HG03159 (cell line): ENCODE results near the gene KCNG2.

ENCODE experiments used
- ATAC-seq: cut with Tn5 transposase; IDR thresholded peaks from one replicate; pipeline ENCODE4 v1.9.1; 2021; ENCODE audit warnings: mild to moderate bottlenecking, moderate library complexity; ENCODE audit not compliant: unreplicated experiment

Gene KCNG2

DNA sequence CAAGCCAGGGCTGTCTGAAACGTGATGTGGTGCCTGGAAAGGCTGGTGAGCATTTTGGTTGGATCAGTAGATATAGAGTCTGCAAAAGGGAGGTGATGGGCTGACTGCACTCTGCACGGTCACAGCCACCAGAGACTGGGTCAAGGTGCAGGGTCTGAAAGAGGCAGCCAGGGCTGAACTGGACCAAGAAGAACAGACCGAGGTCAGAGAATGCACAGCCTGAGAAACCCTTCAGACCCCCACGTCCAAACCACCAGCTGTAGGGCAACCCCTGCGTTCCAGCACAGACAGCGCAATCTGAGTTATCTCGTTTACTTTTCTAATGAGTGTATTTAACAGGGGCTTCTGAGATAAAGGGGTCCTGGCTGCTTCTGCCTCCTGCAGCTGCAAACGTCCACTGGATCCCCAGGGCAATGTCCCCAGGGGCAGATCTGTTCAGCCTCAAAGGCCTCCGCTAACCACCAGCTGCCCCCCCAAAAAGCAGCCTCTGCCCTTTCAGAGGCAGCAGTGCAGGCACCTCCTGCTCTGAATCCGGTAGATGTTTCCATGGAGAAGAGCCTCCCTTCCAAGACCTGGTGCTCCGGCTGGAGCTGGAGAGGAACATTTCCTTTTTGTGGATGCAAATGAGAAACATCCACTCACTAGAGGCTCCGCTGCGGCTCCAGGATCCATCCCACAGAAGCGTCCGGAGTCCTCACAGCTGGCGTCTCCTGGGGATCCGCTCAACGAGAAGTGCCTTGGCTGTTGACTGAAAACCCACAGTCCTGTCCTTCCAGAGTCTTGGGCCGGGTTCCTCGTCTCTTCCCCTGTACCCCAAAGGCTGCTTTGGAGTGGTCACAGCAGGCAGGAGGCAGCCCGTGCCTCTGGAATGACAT is 970 bp upstream of the KCNG2 start:
- ATAC-seq, result no peak

DNA sequence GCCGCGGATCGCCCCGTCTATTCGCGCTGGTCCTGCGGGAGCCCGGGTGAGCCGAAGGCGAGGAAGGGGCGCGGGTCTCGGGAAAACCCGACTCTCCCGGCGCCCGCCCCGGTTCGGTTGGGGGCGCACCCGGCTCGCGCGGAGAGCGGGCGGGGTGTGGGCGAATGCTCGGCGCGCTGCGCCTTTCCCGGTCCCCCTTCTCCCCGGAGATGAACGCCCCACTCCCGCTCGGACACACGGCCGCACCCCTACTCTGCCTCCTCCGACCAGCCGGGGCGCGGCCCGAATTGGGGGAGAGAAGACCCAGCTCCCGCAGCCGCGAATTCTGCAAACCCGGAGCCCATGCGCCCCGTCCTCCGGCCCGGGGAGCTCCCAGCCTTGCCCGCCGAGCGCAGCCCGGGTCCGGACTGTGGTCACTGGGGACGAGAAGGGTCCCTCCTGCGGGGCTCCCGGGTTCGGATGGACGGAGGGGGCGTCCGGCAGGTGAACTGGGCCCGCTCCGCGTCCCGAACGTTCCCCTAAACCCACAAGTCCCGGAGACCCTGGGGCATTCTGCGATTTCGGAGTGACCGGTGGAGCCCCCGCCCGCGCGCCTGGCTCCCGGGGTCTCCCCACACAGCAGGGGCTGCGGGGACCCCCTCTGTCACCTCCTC is 734 bp downstream of the KCNG2 start:
- no peak for ATAC-seq

DNA sequence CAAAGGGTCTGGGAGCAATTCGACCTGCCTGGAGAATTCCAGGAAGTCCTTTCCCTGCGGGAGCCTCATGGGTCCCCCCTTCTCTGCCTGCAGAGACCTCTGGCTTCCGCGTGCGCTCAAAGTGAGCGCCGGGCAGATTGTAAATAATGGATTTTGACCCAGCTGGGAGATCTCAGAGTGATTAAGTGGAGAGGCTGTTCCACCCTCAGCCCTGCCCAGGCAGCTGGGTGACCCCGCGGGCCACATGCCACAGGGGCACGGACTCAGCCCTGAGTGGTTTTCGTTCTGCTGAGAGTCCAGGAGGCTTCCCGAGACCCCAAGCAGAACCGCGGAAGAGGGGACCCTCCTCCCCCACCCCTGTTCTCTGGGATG is 1.2 kb downstream of the KCNG2 start:
- no peak for ATAC-seq

DNA sequence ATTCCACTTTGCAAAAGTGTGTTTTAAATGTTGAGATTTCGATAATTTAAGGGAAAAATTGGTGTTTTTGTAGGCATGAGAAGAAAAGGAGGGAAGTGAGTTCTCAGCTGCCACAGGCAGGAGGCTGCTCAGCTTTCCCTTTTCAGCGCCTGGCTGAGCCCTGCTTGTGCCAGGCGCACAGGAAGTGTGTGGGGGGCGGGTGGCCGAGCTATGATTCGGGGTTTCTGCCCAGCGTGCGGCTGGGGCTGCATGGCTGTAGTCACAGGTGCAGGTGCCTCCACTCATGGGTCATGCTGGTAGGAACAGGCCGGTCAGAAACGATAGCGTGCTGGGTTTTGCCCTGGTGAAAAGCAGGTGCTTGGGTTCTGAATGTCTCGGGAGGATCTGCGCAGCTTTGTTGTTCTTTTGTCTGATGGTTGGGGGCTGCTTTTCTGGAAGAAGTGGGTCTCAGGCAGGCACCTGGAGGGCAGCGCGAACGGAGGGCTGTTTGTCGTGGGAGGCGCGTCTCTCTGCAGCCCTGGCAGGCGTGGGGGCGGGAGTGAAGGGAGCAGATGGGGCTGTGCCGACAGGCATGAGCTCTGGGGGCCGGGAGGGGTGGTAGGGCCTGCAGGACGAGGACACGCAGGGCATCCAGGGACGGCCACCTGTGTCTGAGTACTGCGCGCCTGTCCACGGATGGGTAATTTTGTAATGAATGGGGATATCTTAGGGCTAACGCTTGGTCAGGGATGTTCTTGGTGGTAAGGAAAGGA is 2.1 kb downstream of the KCNG2 start:
- ATAC-seq, result no peak

DNA sequence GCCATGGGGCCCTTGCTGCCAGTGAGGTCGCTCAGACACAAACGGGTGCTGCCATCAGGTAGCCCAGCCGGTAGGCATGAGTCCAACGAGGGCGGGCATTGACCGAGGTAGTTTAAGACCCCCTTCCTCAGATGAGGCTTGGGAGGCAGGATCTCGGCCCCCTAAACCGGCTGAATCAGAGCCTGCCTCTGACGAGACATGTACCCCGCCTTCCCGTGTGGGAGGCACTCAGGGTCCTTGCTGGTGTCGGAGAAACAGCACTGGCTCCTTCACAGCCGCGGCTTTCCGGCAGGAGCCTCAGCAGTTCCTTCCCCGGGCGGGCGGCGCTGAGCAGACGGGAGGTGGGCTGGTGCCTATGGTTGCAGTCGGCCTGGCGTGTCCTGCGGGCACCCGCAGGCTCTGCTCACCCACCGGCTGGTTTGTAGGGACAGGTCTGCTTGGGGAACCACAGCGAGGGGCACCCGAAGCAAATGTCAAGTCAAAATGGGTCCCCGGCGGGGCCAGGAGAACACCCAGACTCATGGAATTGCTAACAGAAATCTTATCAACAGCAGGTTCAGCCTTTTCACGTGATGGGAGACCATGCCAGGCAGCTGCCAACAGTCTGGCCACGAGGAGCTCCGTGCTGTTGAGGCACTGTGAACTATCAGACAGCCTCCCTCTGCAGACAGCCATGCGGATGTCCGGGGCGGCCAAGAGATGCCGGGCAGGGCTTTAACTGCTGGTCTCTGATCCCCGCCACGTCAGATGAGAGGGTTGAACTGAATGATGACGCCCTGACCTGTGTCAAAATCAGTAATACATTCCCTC is 2.8 kb downstream of the KCNG2 start:
- no peak for ATAC-seq

DNA sequence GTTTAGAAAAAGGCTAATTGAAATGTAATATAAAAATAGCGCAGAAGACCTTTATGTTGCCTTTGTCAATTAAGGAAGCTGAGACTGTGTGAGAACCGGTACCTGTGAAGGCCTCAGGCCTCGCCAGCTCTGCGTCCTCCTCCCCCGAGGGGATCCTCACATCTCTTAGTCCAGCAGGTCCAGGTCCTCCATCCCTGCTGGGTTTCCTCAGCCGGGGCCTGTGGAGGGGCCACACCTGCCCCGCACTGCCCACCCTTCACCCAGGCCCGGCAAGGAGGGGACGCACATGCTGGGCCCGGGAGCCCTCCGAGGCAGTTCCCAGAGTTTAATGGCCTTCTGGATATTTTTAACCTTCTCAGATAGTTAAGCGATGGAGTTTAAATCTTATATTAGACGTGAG is 3.5 kb downstream of the KCNG2 start:
- ATAC-seq, result no peak

DNA sequence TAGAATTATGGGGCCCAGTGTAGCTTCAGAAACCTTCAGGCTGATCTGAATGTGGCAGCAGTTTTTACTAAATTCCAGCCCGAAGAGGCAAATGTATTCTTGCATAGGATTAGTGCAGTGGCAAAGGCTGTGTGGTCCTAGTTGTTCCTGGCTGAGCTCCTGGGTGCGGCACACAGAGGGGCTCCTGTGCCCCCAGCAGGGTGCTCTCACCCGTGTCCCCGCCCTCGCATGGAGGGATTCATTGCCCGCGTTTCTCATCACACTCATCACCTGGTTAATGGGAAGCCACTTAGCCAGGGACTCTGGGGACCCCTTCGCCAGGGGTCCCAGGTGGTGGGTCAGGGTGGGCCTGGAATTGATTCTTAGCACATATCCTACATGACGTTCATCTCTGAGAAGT is 3.9 kb downstream of the KCNG2 start:
- no peak for ATAC-seq

DNA sequence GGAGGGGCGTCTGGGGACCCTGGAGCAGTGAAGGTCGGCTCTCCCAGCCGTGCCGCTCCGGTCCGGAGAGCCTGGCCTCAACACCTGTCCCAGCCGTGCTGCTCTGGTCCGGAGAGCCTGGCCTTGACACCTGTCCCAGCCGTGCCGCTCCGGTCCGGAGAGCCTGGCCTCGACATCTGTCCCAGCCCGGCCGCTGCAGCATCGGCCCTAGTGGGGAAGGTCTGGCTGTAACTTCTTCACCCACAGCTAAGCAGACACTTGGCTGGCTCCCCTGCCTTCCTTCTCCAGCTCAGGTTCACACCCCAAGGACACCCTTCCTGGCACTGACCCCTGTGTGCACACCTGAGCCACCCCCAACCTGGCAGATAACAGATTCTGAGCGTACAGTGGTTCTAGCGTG is 4.6 kb downstream of the KCNG2 start:
- ATAC-seq, result no peak

DNA sequence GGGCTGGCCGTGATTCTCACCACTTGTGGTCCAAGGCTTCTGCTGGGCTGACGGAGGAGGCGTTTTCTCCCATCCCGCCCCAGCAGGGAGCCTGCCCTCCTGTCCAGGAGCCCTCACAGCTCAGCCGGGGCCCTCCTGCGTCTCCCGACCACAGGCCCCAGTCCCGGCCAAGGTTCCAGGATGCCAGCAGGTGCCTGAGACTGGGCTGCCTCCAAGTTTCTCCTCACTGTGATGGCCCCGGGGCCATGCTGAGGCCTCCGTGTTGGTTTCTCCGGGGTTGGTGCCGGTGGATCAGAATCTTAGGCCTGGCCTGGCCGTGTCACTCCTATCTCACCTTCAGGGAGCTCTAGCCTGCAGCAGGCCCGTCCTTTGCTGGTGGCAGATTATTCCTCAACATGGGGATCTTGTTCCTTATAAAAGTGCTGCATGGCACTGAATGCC is 5.9 kb downstream of the KCNG2 start:
- ATAC-seq, result no peak

DNA sequence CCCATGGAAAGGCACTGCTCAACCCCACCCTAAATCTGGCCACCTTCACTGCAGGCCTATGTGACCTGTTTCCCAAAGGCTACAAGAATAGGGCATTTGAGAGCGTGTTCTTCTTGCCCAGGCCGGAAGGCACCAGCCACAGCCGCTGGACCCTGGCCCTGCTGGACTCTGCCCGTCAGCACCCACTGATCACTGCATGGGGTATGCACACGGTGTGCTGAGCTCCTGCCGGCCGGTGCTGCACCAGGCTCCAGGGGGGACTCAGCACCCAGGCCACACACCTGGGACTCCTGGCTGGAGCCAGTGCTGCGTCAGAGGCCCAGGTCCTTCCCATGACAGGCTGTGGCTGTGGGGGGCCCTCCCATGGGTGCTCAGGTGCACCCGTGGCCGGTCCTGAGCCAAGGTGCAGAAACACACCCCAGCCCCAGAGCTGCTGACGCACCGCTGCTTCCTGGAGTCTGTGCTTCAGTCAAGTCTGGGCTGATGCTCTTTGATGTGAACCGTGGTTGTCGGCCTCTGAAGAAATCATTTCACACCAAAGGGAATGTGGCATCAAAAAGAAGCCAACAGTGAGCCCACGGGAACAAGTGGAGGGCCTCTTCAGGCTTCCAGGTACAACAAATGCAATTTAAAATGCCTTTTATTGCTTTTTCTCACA is 6.5 kb downstream of the KCNG2 start:
- ATAC-seq, result no peak

DNA sequence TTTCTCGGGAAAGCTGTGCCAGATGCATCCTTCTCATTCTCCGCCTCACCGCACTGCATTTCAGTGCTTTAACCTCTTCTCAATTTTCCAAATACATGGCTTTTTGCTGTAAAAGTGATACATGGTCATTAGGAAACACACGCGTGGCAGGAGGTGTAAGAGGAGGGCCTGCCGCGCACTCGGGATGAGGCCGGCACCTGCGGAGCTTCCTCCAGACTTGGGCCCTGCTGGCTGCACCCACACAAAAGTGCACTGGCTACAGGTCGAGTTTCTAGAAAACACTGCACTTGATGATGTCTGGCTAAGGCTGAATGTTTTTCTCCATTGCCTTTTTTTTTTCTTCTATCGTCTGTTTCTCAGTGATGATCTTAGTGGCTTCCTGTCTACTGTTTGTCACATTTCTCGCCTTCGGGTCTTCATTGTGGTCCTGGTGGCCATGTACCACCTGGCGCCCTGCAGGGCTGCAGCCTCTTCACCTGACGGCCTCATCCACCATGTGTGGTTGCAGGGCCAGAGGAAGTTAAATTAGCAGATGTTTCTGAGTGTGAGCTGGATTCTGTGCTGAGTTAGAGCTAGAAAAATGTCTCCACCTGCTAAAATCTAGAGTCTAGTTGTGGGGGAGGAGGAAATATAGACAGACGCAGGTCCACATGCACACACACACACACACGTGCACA is 7.6 kb downstream of the KCNG2 start:
- ATAC-seq, result no peak

DNA sequence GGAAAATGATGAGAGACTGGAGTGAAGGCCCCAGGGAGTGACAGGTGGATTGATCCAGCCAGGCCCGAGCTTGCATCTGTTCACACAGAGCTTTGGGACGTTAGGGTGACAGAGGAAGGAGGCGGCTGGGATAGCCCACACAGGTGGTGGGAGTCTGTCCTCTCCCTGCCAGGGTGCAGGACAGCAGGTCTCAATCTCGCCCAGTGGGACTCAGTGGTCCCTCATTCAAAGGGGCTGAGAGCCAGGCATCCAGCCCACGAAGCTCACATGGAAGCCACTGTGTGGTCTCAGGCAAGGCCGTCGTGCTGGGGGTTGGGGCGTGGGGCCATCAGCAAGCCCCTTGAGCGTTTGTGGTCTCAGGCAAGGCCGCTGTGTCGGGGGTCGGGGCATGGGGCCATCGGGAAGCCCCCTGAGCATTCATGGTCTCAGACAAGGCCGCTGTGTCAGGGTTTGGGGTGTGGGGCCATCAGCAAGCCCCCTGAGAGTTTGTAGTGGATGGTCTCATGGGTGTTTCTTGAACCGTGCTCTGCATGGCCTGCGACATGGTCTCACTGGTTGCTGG is 8.3 kb downstream of the KCNG2 start:
- no peak for ATAC-seq

DNA sequence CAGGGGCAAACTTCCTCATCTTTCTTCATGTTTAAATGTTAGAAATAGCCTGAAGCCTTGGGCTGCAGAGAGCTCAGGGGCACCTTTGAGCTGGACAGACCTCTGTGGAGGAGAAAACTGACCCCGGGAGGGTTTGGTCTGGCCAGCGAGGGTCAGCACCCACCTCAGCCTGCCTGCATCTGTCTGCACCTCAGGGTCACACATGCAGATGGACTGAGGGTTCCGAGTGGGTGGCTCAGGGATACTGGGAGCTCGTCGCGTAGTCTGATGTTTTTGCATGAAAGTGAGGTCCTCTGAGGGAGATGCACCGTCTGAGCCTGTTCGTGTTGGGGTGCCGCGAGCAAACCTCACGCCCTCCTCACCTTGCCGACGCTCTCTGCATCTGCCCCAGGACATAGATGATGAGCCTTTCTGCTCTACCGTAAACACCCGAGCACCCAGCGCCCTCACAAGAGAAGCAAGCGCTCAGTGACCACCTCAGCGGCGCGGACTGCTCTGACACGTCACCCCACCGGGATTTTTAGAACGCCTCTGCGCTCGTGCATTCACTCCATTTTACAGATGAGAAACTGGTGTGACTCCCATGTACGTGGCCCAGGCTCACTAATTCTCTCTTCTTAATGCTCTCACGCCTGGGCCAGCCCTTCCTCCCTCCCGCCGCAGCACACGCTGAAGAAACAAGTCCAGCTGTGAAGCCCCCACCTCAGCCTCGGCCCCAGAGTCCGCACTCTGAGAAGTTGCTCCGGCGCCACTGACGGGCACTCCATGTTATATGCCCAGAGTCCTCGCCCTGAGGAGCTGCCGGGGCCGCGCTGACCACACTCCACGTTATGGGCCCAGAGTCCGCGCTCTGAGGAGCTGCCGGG is 9.5 kb downstream of the KCNG2 start:
- ATAC-seq, result no peak

DNA sequence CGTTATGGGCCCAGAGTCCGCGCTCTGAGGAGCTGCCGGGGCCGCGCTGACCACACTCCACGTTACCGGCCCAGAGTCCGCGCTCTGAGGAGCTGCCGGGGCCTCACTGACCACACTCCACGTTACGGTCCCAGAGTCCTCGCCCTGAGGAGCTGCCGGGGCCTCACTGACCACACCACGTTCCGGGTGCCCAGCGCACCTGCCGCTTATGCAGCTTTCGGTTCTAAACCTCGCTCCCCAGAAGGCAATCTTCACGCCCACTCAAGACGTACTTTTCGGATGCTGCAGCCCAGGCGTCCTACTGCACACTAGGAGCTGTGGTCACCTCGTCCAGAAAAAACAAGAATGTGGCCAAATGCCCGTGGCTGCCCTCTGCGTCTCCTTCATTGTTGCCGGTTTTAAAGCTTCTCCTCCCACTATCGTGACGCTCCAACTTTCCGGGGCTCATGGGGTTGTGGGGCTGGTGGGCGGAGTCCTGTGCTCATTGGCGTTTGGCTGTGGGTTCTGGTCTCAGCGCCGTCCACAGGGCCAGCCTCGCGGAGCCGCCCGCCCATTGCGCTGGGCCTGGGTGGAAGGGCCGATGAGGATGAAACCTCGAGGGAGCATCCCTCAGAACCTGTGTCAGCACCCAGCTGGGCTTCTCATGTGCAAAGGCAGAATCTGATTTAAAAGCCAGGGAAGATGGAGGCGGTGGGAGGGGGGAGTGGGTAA is 11.9 kb downstream of the KCNG2 start:
- ATAC-seq, result no peak

DNA sequence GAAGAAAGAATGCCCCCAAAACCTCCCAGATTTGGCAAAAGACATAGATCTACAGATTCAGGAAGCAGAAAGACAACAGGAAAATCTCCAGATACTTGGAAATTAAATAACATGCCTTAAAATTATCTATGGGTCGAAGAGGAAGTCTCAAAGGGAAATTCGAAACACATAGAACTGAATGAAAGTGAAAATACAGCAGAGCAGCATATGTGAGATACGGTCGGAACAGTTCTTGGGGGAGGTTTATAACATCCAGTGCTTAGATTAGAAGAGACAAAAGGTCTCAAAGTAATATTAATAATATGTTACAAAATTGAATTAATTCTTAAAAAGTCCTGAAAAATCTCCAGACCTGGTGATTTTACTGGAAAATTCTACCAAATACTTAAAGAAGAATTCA is 14.3 kb downstream of the KCNG2 start:
- ATAC-seq, result no peak

DNA sequence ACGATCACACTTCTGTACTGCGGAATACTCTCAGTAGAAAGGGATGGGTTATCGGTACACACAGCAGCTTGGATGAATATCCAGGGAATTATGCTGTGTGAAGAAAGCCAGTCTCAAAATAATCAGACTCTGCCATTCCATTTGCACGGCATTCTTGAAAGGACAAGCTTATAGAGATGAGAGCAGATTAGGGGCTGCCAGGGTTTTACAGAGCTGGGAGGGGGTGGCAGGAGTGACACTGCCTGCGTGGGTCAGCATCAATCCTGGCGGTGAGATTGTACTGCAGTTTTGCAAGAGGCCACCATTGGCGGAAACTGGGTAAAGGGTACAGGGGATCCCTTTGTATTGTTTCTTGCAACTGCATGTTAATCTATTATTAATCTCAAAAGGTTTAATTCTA is 16.6 kb downstream of the KCNG2 start:
- ATAC-seq, result no peak

DNA sequence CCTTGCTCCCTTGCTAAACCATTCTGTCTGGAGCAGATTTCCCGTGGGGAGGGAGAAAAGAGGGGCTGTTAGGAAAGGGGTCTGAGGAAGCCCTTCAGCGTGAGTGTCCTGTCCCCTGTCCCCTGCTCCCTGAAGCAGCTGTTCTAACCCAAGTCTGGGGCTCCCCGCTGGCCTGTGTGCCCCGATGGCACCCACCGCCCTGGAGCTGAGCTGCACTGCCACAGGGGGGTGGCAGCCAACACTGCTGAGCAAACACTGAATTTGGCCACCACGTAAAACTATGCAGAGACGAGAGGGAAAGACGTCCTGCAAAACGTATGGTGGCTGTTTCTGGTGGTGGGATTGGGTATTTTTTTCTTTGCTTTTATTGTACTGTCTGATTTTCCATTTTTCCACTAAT is 17.9 kb downstream of the KCNG2 start:
- ATAC-seq, result no peak

DNA sequence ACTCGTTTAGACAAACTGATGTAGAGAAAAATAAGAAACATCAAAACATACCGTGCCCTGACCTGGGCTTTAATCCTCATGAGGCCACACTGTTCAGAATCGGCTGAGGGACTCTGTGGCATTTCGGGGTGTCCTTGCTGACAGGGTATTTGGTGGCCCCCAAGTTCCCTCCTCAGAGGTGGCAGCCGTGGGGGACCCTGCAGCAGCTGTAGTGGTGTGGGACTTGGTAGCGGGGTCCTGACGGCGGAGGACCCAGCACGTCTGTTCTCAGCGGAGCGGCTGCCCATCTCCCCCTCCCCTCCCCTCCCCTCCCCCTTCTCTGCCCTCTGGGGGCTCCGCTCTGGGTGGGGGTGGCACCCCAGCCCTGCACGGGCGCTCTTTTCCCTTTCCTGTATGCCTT is 18.4 kb downstream of the KCNG2 start:
- ATAC-seq, result no peak
